ENCODE measurements around the gene SLC25A24.

Gene SLC25A24

GRCh38 chr1:108124622-108125311, 75.4 kb downstream of the SLC25A24 start (continued):
- no peak for TF ChIP-seq ZFP3 (CRISPR knock-in tag; IDR thresholded peaks at IDR 0.05)
- no peak for TF ChIP-seq CREB5 (CRISPR knock-in tag; IDR thresholded peaks at IDR 0.05; ENCODE audit: low read depth)
- TF ChIP-seq ZFP30 (CRISPR knock-in tag; IDR thresholded peaks at IDR 0.05): no peak

GRCh38 chr1:108124023-108124422, 76.1 kb downstream of the SLC25A24 start:
- no peak for ATAC-seq
- TF ChIP-seq ZFP30 (CRISPR knock-in tag; IDR thresholded peaks at IDR 0.05) (no peak), ZNF565 (CRISPR knock-in tag; conservative IDR thresholded peaks at IDR 0.05; ENCODE audit: low read depth) (no peak), RARB (CRISPR knock-in tag; IDR thresholded peaks at IDR 0.05) (no peak)

- ATAC-seq: no peak
- no peak for TF ChIP-seq ESRRG (CRISPR knock-in tag; IDR thresholded peaks at IDR 0.05)
- TF ChIP-seq TCF4 (CRISPR knock-in tag; IDR thresholded peaks at IDR 0.05; ENCODE audit: borderline replicate concordance): no peak
- no peak for TF ChIP-seq TSHZ2 (CRISPR knock-in tag; IDR thresholded peaks at IDR 0.05)
- TF ChIP-seq ZC3H10 (CRISPR knock-in tag; IDR thresholded peaks at IDR 0.05): no peak
- TF ChIP-seq ZNF8 (CRISPR knock-in tag; IDR thresholded peaks at IDR 0.05): no peak
- no peak for TF ChIP-seq CSDC2 (CRISPR knock-in tag; IDR thresholded peaks at IDR 0.05)
These were observed 78.6 kb downstream of the SLC25A24 start for GRCh38 chr1:108121358-108122143.

- ATAC-seq: no peak
These were observed 80.0 kb downstream of the SLC25A24 start for GRCh38 chr1:108120163-108120562.

More at GRCh38 chr1:108120163-108120562, 80.0 kb downstream of the SLC25A24 start:
- no peak for TF ChIP-seq CSDC2 (CRISPR knock-in tag; IDR thresholded peaks at IDR 0.05)
- no peak for TF ChIP-seq CSRNP3 (CRISPR knock-in tag; IDR thresholded peaks at IDR 0.05)
- TF ChIP-seq ISL1 (CRISPR knock-in tag; IDR thresholded peaks at IDR 0.05): no peak
- TF ChIP-seq ZFP30 (CRISPR knock-in tag; IDR thresholded peaks at IDR 0.05): no peak
- no peak for TF ChIP-seq ZC3H10 (CRISPR knock-in tag; IDR thresholded peaks at IDR 0.05)
- no peak for TF ChIP-seq PATZ1 (CRISPR knock-in tag; IDR thresholded peaks at IDR 0.05; ENCODE audit: borderline replicate concordance)
- TF ChIP-seq ESRRG (CRISPR knock-in tag; IDR thresholded peaks at IDR 0.05): no peak
- TF ChIP-seq TOX (CRISPR knock-in tag; IDR thresholded peaks at IDR 0.05; ENCODE audit: borderline replicate concordance): no peak
- TF ChIP-seq GLIS3 (CRISPR knock-in tag; IDR thresholded peaks at IDR 0.05): no peak
- no peak for TF ChIP-seq ZNF565 (CRISPR knock-in tag; conservative IDR thresholded peaks at IDR 0.05; ENCODE audit: low read depth)
- no peak for TF ChIP-seq ZFP3 (CRISPR knock-in tag; IDR thresholded peaks at IDR 0.05)
